ENCODE results near the gene GRHL3.

GRHL3 gene

DNA sequence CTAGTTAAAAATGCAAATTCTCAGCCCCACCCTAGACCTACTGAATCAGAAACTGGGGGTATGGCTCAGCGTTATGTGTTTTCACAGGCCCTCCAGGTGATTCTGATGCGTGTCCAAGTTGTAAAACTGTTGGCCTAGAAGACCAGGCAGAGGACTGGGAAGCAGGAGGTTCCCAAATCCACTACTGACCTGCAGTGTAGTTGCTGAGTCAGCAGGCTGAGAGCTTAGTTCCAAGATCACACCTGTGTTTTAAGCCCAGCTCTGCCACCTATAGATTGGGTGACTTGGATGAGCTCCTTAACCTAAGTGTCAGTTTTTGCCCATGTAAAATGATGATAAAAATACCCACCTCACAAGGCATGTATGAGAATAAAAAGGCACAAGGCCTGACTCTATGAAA, 4.1 kb downstream of the GRHL3 start:
- no peak for FAIRE-seq
- TF ChIP-seq, protein P1, sequence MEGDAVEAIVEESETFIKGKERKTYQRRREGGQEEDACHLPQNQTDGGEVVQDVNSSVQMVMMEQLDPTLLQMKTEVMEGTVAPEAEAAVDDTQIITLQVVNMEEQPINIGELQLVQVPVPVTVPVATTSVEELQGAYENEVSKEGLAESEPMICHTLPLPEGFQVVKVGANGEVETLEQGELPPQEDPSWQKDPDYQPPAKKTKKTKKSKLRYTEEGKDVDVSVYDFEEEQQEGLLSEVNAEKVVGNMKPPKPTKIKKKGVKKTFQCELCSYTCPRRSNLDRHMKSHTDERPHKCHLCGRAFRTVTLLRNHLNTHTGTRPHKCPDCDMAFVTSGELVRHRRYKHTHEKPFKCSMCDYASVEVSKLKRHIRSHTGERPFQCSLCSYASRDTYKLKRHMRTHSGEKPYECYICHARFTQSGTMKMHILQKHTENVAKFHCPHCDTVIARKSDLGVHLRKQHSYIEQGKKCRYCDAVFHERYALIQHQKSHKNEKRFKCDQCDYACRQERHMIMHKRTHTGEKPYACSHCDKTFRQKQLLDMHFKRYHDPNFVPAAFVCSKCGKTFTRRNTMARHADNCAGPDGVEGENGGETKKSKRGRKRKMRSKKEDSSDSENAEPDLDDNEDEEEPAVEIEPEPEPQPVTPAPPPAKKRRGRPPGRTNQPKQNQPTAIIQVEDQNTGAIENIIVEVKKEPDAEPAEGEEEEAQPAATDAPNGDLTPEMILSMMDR (IDR thresholded peaks at IDR 0.05; ENCODE audit: insufficient read depth, missing control alignments): no peak
- no peak for DNase-seq (ENCODE audit: insufficient read length, low spot score)

DNA sequence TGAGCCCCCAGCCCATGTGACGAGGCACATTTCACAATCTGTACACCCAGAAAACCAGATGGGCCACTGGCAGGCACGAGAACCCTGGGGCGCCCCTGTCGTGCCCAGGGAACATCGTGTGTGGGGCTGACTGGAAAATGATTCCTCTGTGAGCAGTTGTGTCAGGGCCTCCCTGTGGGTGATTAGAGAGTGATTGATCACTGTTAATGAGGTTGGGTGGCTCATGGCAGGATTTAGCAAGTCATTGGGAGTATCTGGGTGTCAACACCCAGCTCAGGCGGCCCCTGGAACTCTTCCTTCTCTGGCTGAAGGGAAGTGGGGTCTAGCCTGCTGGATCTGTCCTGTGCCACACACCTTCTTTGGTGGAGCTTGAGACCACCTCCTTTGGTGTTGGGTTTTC, 5.7 kb downstream of the GRHL3 start:
- FAIRE-seq: no peak
- TF ChIP-seq, protein P1 (IDR thresholded peaks at IDR 0.05; ENCODE audit: insufficient read depth, missing control alignments): no peak
- no peak for DNase-seq (ENCODE audit: insufficient read length, low spot score)

DNA sequence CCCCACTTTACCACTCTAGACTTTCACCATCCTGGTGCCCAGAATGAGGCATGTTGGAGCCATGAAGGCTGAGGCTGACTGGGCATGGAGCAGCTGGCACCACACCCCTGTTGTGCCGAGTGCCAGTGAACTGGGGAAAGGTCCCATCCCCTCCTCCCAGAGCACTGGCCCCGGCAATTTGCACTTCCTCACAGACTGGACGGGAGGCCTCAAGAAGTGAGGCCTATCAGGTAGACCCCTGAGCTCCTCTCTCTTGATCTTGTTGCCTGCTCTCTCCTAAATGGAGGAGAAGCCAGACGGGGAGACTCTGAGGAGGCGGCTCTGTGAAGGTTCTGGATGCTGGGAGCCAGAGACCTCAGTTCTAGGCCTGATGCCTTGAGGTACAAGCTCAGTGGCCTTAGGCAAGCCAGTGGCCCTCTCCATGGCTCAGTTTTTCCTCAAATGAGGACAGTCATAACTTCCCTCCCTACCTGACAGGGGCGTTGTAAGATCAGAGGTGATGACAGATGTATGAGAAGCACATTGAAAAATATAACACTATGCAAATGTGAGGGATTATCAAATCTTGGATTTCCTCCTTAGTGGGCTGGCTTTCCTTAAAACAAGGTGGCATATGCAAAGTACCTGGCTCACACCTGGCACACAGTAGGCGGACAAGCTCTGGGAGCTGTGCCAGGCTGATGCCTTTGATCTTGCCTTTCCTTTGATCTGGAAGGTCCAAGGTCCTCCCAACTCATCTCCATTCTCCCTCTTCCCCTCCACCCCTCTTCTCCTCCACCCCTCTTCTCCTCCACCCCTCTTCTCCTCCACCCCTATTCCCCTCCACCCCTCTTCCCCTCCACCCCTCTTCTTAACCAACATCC, 6.7 kb downstream of the GRHL3 start:
- FAIRE-seq (no peak), DNase-seq (ENCODE audit: insufficient read length, low spot score) (no peak)
- TF ChIP-seq, protein P1 (IDR thresholded peaks at IDR 0.05; ENCODE audit: insufficient read depth, missing control alignments): no peak

DNA sequence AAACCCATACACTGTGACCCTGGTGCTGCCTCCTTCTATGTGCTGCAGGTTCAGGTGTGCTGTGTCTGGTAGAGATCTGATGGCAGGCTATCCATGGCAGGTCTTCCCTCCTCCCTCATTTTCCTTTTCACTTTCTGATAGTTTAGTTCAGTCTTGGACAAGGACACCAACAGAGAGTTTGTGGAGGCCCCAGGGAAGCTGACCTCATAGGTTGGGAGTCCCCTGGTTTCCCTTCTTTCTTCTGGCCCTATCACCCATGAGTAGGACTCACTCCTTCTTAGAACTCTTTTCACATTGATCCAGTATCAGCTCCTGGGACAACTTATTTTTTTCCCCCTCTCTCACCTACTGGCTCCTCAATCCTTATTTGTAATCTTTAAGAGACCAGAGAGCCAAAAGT, 8.3 kb downstream of the GRHL3 start:
- FAIRE-seq (no peak), DNase-seq (ENCODE audit: insufficient read length, low spot score) (no peak)
- TF ChIP-seq, protein P1 (IDR thresholded peaks at IDR 0.05; ENCODE audit: insufficient read depth, missing control alignments): no peak

DNA sequence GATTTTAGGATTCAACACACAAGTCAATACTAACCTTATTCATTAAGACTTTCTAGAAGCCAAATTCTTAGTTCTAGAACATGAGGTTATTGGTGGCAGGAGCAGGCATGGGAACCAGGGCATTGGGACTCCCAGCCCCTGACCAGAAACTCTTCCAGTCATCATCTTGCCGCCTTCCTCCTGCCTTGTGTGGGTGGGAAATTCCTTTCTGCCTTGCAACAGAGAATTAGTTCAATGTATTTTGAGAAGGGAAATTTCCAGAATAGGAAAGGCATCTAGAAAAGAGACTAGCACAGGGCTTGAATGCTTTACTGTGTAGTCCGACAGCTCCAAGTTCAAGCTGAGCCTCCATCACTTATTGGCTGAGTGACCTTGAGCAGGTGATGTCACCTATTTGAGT, 8.7 kb downstream of the GRHL3 start:
- TF ChIP-seq, protein P1 (IDR thresholded peaks at IDR 0.05; ENCODE audit: insufficient read depth, missing control alignments): no peak
- no peak for FAIRE-seq
- DNase-seq (ENCODE audit: insufficient read length, low spot score): no peak

DNA sequence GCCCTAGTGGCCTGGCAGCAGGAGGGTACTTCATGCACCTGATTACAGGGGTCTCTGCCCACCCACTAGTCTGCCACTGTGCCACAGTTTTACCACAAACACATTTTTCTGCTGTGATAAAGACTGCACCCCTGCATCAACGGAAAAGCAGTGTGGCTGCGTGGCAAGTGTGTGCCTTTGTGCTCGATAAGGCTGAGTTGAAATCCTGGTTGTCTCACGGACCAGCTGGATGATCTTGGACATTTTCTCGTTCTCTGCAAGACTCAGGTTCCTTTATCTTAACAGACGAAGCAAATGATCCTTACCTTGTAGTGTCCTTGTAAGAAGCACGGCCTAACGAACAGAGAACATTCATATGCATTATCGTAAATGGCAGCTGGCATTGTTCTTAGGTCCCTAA, 10.2 kb downstream of the GRHL3 start:
- FAIRE-seq (no peak), DNase-seq (ENCODE audit: insufficient read length, low spot score) (no peak)
- TF ChIP-seq, protein P1 (IDR thresholded peaks at IDR 0.05; ENCODE audit: insufficient read depth, missing control alignments): no peak

DNA sequence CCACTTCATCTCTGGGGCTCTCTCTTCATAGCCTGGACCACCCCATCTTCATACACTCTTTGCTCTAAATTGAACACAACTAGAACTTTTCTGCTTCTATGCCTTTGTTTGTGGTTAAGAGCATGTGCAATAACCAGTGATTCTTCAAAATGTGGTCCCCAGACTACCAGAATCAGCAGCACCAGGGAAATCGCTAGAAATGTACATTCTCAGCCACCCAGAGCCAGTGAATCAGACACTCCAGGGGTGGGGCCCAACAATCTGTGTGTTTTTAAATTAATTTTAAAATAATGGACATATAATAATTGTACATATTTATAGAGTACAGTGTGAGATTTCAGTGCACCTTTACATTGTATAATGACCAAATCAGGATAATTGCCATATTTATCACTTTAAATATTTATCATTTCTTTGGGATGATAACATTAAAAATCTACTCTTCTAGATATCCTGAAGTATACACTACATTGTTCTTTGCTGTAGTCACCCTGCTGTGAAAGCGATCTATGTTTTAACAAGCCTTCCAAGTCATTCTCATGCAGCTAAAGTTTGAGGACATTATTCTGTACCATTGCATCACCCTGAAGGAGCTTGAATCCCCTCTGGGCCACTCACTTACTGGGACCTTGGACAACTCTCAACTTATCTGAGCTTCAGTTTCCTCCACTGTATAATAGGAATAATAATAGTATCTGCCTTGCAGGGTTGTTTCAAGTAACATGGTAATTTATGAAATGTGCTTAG, 10.8 kb downstream of the GRHL3 start:
- DNase-seq (ENCODE audit: insufficient read length, low spot score) (no peak), FAIRE-seq (no peak)
- TF ChIP-seq, protein P1 (IDR thresholded peaks at IDR 0.05; ENCODE audit: insufficient read depth, missing control alignments): no peak

Measured in D721Med (cell line).